ENCODE data around the gene MVD.
"Not testable (repeated sequence)": the region's sequence is repeated elsewhere in the genome, so short reads cannot be mapped to it uniquely, and the experiment has no call there.

Gene MVD

DNA sequence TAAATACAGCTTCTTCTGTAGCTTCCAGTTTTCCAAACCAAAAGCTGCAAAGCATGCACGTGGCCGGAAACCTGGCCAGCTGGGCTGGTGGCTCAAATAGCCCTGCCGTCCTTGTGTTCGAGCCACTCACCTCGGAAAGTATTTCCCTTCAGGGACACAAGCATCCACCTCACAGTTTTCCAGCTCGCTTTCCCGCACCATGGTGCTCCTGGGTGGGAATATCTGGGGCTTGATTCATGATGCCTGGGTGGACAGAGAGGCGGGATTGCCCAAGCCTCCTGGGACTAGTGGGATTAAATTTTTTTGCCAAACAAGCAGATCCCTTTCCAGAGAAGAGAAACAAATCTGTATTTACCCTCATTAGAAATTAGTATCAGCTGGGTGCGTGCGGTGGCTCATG lies 7.1 kb upstream of the MVD start:
- H3K27ac ChIP-seq (ENCODE audit: low read depth, low read length) = no peak overlapping the region
- peaks cover 3 to 4% of the 10 kb centered on the region in 2 donors for H3K4me1 ChIP-seq (ENCODE audit: control insufficient read depth in 1 of 2, insufficient read depth in 2 of 2, low read length in 2 of 2)
- H3K36me3 ChIP-seq (ENCODE audit: control insufficient read depth in 1 of 2, insufficient read depth in 2 of 2, low read length in 2 of 2) = no peaks in the 10 kb centered on the region
- H3K9me3 ChIP-seq (ENCODE audit: control insufficient read depth in 1 of 2, low read length in 2 of 2) = no peaks in the 10 kb centered on the region
- no peak overlapping the region for H3K9ac ChIP-seq (ENCODE audit: low read depth in 1 of 2, low read length in 2 of 2)
- no peaks in the 10 kb centered on the region for H3K27me3 ChIP-seq (ENCODE audit: control insufficient read depth in 1 of 2, insufficient read depth in 2 of 2, low read length in 2 of 2)
- no peak overlapping the region for H3K4me3 ChIP-seq (ENCODE audit: low read depth in 1 of 2, low read length in 2 of 2)

DNA sequence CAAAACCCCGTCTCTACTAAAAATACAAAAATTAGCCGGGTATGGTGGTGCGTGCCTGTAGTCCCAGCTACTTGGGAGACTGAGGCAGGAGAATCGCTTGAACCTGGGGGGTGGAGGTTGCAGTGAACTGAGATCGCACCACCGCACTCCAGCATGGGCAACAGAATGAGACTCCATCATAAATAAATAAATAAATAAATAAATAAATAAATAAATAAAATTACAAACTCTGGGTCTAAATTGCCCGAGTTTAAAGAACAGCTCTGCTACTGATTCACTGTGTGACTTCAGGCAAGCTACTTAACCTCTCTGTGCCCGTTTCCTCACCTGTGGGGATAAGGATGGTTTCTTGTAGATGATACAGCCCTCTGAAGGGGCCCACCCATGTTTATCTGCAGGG lies 6.6 kb upstream of the MVD start:
- H3K9me3 ChIP-seq (ENCODE audit: control insufficient read depth in 1 of 2, low read length in 2 of 2); H3K4me3 ChIP-seq (ENCODE audit: low read depth in 1 of 2, low read length in 2 of 2); H3K27me3 ChIP-seq (ENCODE audit: control insufficient read depth in 1 of 2, insufficient read depth in 2 of 2, low read length in 2 of 2); H3K4me1 ChIP-seq (ENCODE audit: control insufficient read depth in 1 of 2, insufficient read depth in 2 of 2, low read length in 2 of 2); H3K27ac ChIP-seq (ENCODE audit: low read depth, low read length); H3K36me3 ChIP-seq (ENCODE audit: control insufficient read depth in 1 of 2, insufficient read depth in 2 of 2, low read length in 2 of 2); H3K9ac ChIP-seq (ENCODE audit: low read depth in 1 of 2, low read length in 2 of 2): not testable (repeated sequence)

DNA sequence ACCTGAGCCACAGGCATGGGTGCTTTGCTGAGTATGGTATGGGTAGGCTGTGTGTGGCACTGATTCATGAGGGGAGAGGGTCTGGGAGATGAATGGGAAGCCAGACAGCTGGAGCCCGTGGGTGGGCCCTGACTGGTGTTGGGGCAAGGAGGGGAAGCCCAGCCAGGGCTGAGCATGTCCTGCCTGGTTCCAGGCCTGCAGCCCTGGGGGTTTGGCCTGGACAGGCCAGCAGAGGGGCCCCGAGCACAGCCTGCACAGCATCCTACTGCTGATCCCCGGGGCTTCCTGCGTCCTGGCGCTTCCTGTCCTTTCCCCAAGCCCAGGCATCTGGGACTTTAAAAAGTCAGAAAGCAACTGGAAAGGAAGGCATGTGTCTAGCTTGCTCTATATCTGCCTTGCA lies 4.6 kb upstream of the MVD start:
- H3K4me3 ChIP-seq (ENCODE audit: low read depth in 1 of 2, low read length in 2 of 2) = no peak overlapping the region
- no peak overlapping the region for H3K9ac ChIP-seq (ENCODE audit: low read depth in 1 of 2, low read length in 2 of 2)

DNA sequence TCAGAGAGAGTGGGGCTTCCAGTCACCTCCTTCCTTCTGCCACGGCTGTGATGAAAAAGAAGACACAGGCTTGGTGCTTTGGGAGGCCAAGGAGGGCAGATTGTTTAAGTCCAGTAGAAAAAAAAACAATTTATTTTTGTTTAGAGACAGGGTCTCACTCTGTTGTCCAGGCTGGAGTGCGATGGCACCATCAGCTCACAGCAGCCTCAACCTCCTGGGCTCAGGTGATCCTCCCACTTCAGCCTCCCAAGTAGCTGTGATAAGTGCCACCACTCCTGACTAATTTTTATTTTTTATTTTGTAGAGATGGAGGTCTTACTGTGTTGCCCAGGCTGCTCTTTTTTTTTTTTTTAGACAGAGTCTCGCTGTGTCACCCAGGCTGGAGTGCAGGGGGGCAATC lies 2.7 kb upstream of the MVD start:
- H3K9me3 ChIP-seq (ENCODE audit: control insufficient read depth in 1 of 2, low read length in 2 of 2) = no peaks in the 10 kb centered on the region
- H3K27ac ChIP-seq (ENCODE audit: low read depth, low read length) = no peak overlapping the region
- H3K27me3 ChIP-seq (ENCODE audit: control insufficient read depth in 1 of 2, insufficient read depth in 2 of 2, low read length in 2 of 2) = no peaks in the 10 kb centered on the region
- no peaks in the 10 kb centered on the region for H3K36me3 ChIP-seq (ENCODE audit: control insufficient read depth in 1 of 2, insufficient read depth in 2 of 2, low read length in 2 of 2)
- H3K4me1 ChIP-seq (ENCODE audit: control insufficient read depth in 1 of 2, insufficient read depth in 2 of 2, low read length in 2 of 2) = peaks cover 10 to 23% of the 10 kb centered on the region in 2 donors
- no peak overlapping the region for H3K9ac ChIP-seq (ENCODE audit: low read depth in 1 of 2, low read length in 2 of 2)
- no peak overlapping the region for H3K4me3 ChIP-seq (ENCODE audit: low read depth in 1 of 2, low read length in 2 of 2)

More for the DNA sequence above, 4.6 kb upstream of the MVD start:
- Histone ChIP-seq H3K9me3 (ENCODE audit: control insufficient read depth in 1 of 2, low read length in 2 of 2) (no peaks in the 10 kb centered on the region), H3K27me3 (ENCODE audit: control insufficient read depth in 1 of 2, insufficient read depth in 2 of 2, low read length in 2 of 2) (no peaks in the 10 kb centered on the region), H3K27ac (ENCODE audit: low read depth, low read length) (no peak overlapping the region), H3K4me1 (ENCODE audit: control insufficient read depth in 1 of 2, insufficient read depth in 2 of 2, low read length in 2 of 2) (peaks cover 4 to 13% of the 10 kb centered on the region in 2 donors), H3K36me3 (ENCODE audit: control insufficient read depth in 1 of 2, insufficient read depth in 2 of 2, low read length in 2 of 2) (no peaks in the 10 kb centered on the region)

DNA sequence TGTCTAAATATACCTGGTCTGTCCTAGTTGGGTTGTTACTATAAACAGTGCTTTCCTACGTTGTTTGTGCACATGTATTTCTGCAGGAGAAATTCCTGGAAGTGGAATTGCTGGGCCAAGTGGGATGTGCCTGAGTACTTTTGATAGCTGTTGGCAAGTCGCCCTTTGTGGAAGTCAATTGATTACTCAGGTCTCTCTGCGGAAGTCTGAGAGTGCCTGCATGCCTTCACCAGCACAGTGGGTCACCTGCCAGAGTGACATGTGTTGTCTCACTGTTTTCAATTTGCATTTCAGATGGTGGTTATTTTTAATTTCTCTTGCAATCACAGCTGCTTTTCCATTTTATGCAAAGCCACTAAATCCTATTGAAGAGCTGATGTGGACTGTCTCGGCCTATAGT lies 2.3 kb upstream of the MVD start:
- Histone ChIP-seq H3K27me3 (ENCODE audit: control insufficient read depth in 1 of 2, insufficient read depth in 2 of 2, low read length in 2 of 2) (no peaks in the 10 kb centered on the region), H3K9ac (ENCODE audit: low read depth in 1 of 2, low read length in 2 of 2) (no peak overlapping the region), H3K9me3 (ENCODE audit: control insufficient read depth in 1 of 2, low read length in 2 of 2) (no peaks in the 10 kb centered on the region), H3K27ac (ENCODE audit: low read depth, low read length) (no peak overlapping the region), H3K36me3 (ENCODE audit: control insufficient read depth in 1 of 2, insufficient read depth in 2 of 2, low read length in 2 of 2) (no peaks in the 10 kb centered on the region), H3K4me1 (ENCODE audit: control insufficient read depth in 1 of 2, insufficient read depth in 2 of 2, low read length in 2 of 2) (peaks cover 10 to 26% of the 10 kb centered on the region in 2 donors), H3K4me3 (ENCODE audit: low read depth in 1 of 2, low read length in 2 of 2) (no peak overlapping the region)

DNA sequence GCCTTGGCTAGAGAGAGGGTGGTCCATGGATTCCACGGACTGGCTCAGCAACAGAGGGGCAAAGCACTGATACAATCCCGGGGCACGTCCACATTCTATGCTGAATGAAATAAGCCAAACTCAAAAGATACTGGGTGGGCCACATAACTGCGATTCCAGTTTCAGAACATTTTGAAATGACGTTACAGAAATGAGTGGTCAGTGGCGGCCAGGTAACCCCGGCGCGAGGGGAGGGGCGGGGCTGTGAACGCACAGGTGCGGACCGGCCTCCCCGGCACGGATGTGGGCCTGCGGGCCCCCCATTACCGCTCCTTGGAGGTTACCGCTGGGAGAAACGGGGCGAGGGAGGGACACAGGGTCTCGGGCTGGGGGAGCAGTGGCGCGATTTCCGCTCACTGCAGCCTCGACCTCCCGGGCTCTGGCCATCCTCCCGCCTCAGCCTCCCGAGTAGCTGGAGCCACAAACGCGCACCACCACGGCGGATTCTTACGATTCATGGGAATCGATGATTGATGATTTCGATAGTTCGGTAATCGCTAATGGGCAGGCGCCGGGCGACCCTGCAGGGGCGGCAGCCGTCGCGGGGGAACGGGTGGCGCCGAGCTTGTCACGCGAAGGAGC lies 559 bp downstream of the MVD start:
- Histone ChIP-seq H3K27me3 (ENCODE audit: control insufficient read depth in 1 of 2, insufficient read depth in 2 of 2, low read length in 2 of 2) (no peaks in the 10 kb centered on the region), H3K9me3 (ENCODE audit: control insufficient read depth in 1 of 2, low read length in 2 of 2) (no peaks in the 10 kb centered on the region), H3K4me1 (ENCODE audit: control insufficient read depth in 1 of 2, insufficient read depth in 2 of 2, low read length in 2 of 2) (peaks cover 10 to 28% of the 10 kb centered on the region in 2 donors), H3K9ac (ENCODE audit: low read depth in 1 of 2, low read length in 2 of 2) (peak overlapping the region; percentile 92 to 94), H3K27ac (ENCODE audit: low read depth, low read length) (peak overlapping the region; percentile 83), H3K4me3 (ENCODE audit: low read depth in 1 of 2, low read length in 2 of 2) (peak overlapping the region; percentile 85 to 91), H3K36me3 (ENCODE audit: control insufficient read depth in 1 of 2, insufficient read depth in 2 of 2, low read length in 2 of 2) (peaks cover 0 to 10% of the 10 kb centered on the region in 2 donors)

DNA sequence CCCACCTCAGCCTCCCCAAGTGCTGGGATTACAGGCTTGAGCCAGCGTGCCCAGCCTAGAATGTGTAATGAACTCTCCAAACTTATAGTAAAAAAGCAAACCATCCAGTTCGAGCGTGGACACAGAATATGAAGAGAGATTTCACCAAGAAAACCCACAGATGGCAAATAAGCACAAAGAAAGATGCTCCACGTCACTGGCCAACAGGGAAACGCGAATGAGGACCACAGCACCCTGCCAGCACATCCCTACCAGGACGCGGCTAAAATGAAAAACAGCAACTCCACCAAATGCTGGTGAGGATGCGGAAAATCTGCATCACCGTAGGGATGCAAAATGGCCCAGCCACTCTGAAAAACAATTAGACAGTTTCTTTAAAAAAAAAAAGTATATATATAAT lies 1.4 kb downstream of the MVD start:
- no peaks in the 10 kb centered on the region for H3K9me3 ChIP-seq (ENCODE audit: control insufficient read depth in 1 of 2, low read length in 2 of 2)
- no peaks in the 10 kb centered on the region for H3K27me3 ChIP-seq (ENCODE audit: control insufficient read depth in 1 of 2, insufficient read depth in 2 of 2, low read length in 2 of 2)
- H3K4me1 ChIP-seq (ENCODE audit: control insufficient read depth in 1 of 2, insufficient read depth in 2 of 2, low read length in 2 of 2) = peaks cover 10 to 28% of the 10 kb centered on the region in 2 donors
- no peak overlapping the region for H3K4me3 ChIP-seq (ENCODE audit: low read depth in 1 of 2, low read length in 2 of 2)
- no peak overlapping the region for H3K27ac ChIP-seq (ENCODE audit: low read depth, low read length)
- no peak overlapping the region for H3K9ac ChIP-seq (ENCODE audit: low read depth in 1 of 2, low read length in 2 of 2)
- H3K36me3 ChIP-seq (ENCODE audit: control insufficient read depth in 1 of 2, insufficient read depth in 2 of 2, low read length in 2 of 2) = peaks cover 0 to 14% of the 10 kb centered on the region in 2 donors

DNA sequence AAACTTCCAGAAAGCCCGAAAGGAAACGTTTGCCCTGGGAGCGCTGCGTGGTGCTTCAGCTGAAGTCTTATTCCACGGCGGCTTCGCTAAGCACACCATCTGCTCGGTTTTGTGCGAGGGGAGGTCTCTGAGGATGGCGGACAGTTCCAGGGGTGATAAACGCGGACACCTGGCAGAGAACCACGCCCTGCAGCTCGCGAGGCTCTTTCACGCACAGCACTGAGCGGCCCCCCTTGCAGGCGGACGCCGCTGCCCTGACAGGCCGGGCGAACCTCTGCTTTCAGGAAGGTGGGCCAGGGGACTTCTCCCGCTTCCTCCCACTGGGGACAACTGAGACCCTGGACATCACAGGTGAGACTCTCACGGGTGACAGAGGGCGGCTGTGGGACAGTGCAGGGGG lies 3.7 kb downstream of the MVD start:
- no peak overlapping the region for H3K9ac ChIP-seq (ENCODE audit: low read depth in 1 of 2, low read length in 2 of 2)
- no peak overlapping the region for H3K4me3 ChIP-seq (ENCODE audit: low read depth in 1 of 2, low read length in 2 of 2)
- no peak overlapping the region for H3K27ac ChIP-seq (ENCODE audit: low read depth, low read length)
- H3K36me3 ChIP-seq (ENCODE audit: control insufficient read depth in 1 of 2, insufficient read depth in 2 of 2, low read length in 2 of 2) = peaks cover 5 to 31% of the 10 kb centered on the region in 2 donors
- H3K9me3 ChIP-seq (ENCODE audit: control insufficient read depth in 1 of 2, low read length in 2 of 2) = no peaks in the 10 kb centered on the region
- H3K27me3 ChIP-seq (ENCODE audit: control insufficient read depth in 1 of 2, insufficient read depth in 2 of 2, low read length in 2 of 2) = no peaks in the 10 kb centered on the region
- peaks cover 5 to 20% of the 10 kb centered on the region in 2 donors for H3K4me1 ChIP-seq (ENCODE audit: control insufficient read depth in 1 of 2, insufficient read depth in 2 of 2, low read length in 2 of 2)

DNA sequence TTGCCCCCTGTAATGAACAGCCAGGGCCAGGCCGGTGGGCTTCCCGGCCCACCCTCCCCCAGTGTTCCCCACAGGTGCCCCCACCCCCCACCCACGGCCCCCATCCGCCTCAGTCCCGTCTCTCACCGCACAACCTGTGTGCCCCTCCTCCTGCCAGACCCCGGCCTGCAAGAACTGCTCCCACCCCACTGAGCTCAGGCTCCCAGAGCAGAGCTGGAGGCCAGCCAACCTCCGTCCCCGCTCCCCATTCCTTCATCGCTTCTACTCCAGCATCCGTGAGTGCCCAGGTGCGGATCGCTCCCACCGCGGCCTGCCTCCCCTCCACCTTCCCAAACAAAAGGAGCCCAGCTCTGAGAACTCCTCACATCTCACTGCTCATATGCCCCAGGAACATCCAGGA lies 4.2 kb downstream of the MVD start:
- H3K27me3 ChIP-seq (ENCODE audit: control insufficient read depth in 1 of 2, insufficient read depth in 2 of 2, low read length in 2 of 2) = no peaks in the 10 kb centered on the region
- H3K4me1 ChIP-seq (ENCODE audit: control insufficient read depth in 1 of 2, insufficient read depth in 2 of 2, low read length in 2 of 2) = peaks cover 5 to 16% of the 10 kb centered on the region in 2 donors
- H3K9ac ChIP-seq (ENCODE audit: low read depth in 1 of 2, low read length in 2 of 2) = no peak overlapping the region
- no peak overlapping the region for H3K4me3 ChIP-seq (ENCODE audit: low read depth in 1 of 2, low read length in 2 of 2)
- H3K9me3 ChIP-seq (ENCODE audit: control insufficient read depth in 1 of 2, low read length in 2 of 2) = no peaks in the 10 kb centered on the region
- H3K36me3 ChIP-seq (ENCODE audit: control insufficient read depth in 1 of 2, insufficient read depth in 2 of 2, low read length in 2 of 2) = peaks cover 5 to 36% of the 10 kb centered on the region in 2 donors
- no peak overlapping the region for H3K27ac ChIP-seq (ENCODE audit: low read depth, low read length)

DNA sequence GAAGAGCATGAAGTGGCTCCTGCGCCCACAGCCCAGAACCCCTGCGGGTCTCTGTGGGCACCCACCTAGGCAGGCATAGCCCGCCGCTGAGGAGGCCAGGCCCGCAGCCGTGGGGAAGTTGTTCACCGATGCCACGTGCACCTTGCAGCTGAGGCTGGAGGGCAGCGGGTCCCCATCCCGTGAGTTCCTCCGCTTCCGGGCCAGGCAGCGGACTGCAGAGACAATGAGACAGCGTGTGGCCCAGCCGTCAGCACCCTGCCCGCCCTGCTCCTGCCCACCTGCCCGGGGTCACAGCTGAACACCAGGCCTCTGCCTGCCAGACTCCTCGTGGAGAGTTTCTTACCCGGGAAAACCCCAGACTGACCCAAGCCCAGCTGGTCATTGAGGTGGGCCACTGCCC lies 5.5 kb downstream of the MVD start:
- no peak overlapping the region for H3K4me3 ChIP-seq (ENCODE audit: low read depth in 1 of 2, low read length in 2 of 2)
- no peaks in the 10 kb centered on the region for H3K9me3 ChIP-seq (ENCODE audit: control insufficient read depth in 1 of 2, low read length in 2 of 2)
- peaks cover 5 to 46% of the 10 kb centered on the region in 2 donors for H3K36me3 ChIP-seq (ENCODE audit: control insufficient read depth in 1 of 2, insufficient read depth in 2 of 2, low read length in 2 of 2)
- no peaks in the 10 kb centered on the region for H3K27me3 ChIP-seq (ENCODE audit: control insufficient read depth in 1 of 2, insufficient read depth in 2 of 2, low read length in 2 of 2)
- peaks cover 5 to 14% of the 10 kb centered on the region in 2 donors for H3K4me1 ChIP-seq (ENCODE audit: control insufficient read depth in 1 of 2, insufficient read depth in 2 of 2, low read length in 2 of 2)
- no peak overlapping the region for H3K9ac ChIP-seq (ENCODE audit: low read depth in 1 of 2, low read length in 2 of 2)
- no peak overlapping the region for H3K27ac ChIP-seq (ENCODE audit: low read depth, low read length)

Data from duodenal mucosa (tissue), 2 donors.